Progenitor cell of endocrine pancreas (in vitro differentiated cells): ENCODE results near the gene FKRP. TPM values are rescaled to one million over a fixed set of nuclear protein-coding genes. Genes with fewer than 3 reads are reported as not detected.
A peak's percentile ranks its signal among the peaks of the same experiment; 100 is the strongest.

Experiments
- DNase-seq: peaks from one replicate; pipeline ENCODE4 v3.0.0; 2021; ENCODE audit warnings: low spot score; ENCODE audit not compliant: unreplicated experiment
- H3K27ac Mint-ChIP-seq: 2 replicates; pipeline ENCODE4 v1.8.0; 2021; ENCODE audit warnings: mild to moderate bottlenecking, moderate library complexity, mixed read lengths
- H3K27me3 Mint-ChIP-seq: 2 replicates; pipeline ENCODE4 v1.8.0; 2021; ENCODE audit warnings: mixed read lengths
- H3K36me3 Mint-ChIP-seq: 2 replicates; pipeline ENCODE4 v1.8.0; 2022; ENCODE audit warnings: mixed read lengths; ENCODE audit not compliant: insufficient read depth
- H3K4me1 Mint-ChIP-seq: 2 replicates; pipeline ENCODE4 v1.8.0; 2021; ENCODE audit warnings: low read depth, mixed read lengths
- H3K4me3 Mint-ChIP-seq: 2 replicates; pipeline ENCODE4 v1.8.0; 2021; ENCODE audit warnings: low read depth, mild to moderate bottlenecking, moderate library complexity, mixed read lengths
- H3K9me3 Mint-ChIP-seq: 2 replicates; pipeline ENCODE4 v1.8.0; 2021; ENCODE audit warnings: low read depth, mixed read lengths
- total RNA-seq: library from RNA; stranded (reverse); gene quantifications from 2 replicates; pipeline ENCODE4 v1.2.1, GENCODE V29; 2021
- TF ChIP-seq, protein P1 (sequence below): fragments of 200-600 bp; sonication (generic); IDR thresholded peaks from one replicate; pipeline ENCODE4 v1.5.0; 2021; ENCODE audit warnings: antibody characterized with exemption, mild to moderate bottlenecking; ENCODE audit not compliant: unreplicated experiment

FKRP gene
- total RNA-seq, 1 donor from 2014 or later: 44.1 TPM

DNA sequence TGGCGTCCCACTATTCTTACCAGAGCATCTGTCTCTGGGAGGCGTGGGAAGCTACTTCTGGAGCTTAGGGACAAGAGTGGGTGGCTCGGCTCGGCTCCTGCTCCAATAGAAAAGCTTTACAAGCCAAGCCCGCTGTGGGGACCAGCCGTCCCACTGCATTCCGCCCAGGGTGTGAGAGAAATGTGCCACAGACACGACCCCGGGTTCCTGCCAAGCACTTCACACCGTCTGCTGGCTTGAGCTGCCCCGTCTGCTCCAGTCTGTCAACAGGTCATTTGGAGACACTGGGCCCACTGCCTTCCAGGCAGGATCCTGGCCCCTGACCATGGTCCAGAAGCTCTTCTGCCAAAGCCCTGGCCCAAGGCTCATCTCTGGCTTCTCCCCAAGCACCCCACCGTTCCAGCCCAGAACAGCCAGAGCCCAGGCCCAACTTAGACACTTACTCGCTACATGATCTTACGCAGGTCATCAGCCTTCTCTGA is 6.5 kb upstream of the FKRP start:
- peak overlapping the region; percentile 49 for H3K27ac Mint-ChIP-seq
- no peaks in the 10 kb centered on the region for H3K9me3 Mint-ChIP-seq

DNA sequence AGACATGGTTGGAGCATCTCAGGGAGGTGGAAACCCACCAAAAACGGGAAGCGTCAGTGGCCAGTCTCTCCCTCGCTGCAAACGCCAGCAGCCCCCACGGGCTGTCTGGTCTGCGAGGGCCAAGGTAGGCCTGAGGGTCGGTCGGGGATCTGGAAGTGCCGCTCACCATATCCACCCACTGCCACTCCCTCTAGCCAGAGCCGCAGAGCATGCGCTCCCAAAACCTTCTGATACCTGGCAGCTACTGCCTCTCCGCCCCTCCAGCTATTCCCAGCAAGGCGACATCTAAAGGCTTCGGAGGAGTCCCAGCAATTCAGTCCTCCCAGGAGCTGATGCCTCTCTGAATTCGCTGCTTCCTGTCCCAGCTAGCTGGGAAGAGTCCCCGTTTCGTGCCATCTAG is 4.4 kb upstream of the FKRP start:
- H3K9me3 Mint-ChIP-seq: no peaks in the 10 kb centered on the region
- no peak overlapping the region for H3K27ac Mint-ChIP-seq
- H3K4me3 Mint-ChIP-seq: no peak overlapping the region

More for the DNA sequence above, 6.5 kb upstream of the FKRP start:
- no peak for DNase-seq
- TF ChIP-seq, protein P1, sequence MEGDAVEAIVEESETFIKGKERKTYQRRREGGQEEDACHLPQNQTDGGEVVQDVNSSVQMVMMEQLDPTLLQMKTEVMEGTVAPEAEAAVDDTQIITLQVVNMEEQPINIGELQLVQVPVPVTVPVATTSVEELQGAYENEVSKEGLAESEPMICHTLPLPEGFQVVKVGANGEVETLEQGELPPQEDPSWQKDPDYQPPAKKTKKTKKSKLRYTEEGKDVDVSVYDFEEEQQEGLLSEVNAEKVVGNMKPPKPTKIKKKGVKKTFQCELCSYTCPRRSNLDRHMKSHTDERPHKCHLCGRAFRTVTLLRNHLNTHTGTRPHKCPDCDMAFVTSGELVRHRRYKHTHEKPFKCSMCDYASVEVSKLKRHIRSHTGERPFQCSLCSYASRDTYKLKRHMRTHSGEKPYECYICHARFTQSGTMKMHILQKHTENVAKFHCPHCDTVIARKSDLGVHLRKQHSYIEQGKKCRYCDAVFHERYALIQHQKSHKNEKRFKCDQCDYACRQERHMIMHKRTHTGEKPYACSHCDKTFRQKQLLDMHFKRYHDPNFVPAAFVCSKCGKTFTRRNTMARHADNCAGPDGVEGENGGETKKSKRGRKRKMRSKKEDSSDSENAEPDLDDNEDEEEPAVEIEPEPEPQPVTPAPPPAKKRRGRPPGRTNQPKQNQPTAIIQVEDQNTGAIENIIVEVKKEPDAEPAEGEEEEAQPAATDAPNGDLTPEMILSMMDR: no peak
- H3K27me3 Mint-ChIP-seq: no peaks in the 10 kb centered on the region
- H3K4me1 Mint-ChIP-seq: peaks cover 12% of the 10 kb centered on the region
- peaks cover 4% of the 10 kb centered on the region for H3K36me3 Mint-ChIP-seq
- no peak overlapping the region for H3K4me3 Mint-ChIP-seq

DNA sequence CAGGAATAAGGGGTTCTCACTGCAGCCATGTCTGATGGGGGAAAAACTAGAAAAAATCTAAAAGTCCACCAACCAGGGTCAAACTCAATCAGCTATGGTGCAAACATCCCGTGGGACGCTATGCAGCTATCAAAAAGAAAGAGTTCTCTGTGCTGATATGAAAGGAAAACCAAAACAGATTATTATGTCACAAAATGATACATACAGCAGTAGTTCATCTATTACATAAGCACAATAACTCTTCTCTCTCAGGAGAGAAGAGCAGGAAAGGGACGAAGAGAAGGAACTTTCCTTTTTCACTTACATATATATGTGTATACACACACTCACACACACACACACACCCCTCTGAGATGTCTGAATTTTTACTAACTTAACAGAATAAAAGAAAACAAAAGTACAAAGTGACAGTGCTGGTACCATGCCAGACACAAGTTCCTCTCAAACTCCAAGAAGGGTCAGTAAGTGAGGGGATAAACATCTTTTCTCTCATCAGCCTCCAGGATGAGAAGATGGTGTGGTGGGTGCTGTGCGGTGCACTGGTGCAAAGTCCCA is 2.9 kb upstream of the FKRP start:
- DNase-seq: no peak
- Mint-ChIP-seq H3K27me3 (no peaks in the 10 kb centered on the region), H3K4me3 (no peak overlapping the region), H3K27ac (peak overlapping the region; percentile 47), H3K36me3 (no peaks in the 10 kb centered on the region), H3K9me3 (no peaks in the 10 kb centered on the region), H3K4me1 (peaks cover 16% of the 10 kb centered on the region)
- TF ChIP-seq, protein P1: no peak

More for the DNA sequence above, 4.4 kb upstream of the FKRP start:
- TF ChIP-seq, protein P1: no peak
- H3K4me1 Mint-ChIP-seq: peaks cover 24% of the 10 kb centered on the region
- no peaks in the 10 kb centered on the region for H3K27me3 Mint-ChIP-seq
- no peak for DNase-seq
- peaks cover 4% of the 10 kb centered on the region for H3K36me3 Mint-ChIP-seq

DNA sequence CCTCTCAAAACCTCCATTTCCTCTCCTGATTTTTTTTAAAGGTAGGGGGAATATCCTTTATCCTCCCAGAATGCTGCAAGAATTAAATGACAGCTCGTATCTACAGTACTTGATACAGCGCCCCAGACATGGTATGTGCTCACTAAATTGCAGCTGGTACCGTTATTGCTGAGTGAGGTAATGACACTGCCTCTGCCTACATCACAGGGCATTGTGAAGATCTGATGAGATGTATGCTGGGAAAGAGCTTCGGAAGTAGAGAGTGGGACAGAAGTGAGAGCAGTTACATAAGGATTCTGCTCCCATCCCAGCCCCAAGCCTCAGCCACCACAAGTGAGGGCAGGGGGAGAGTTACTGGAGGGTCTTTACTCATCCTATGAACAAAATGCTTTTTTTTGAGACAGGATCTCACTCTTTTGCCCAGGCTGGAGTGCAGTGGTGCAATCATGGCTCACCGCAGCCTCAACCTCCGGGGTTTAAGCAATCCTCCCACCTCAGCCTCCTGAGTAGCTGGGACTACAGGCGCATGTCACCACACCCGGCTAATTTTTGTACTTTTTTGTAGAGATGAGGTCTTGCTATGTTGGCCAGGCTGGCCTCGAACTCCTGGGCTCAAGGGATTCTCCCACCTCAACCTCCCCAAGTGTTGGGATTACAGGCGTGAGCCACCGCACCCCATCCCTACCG is 1.7 kb upstream of the FKRP start:
- Mint-ChIP-seq H3K27ac (no peak overlapping the region), H3K36me3 (peaks cover 3% of the 10 kb centered on the region), H3K4me3 (peak overlapping the region; percentile 97), H3K27me3 (no peaks in the 10 kb centered on the region), H3K9me3 (no peaks in the 10 kb centered on the region), H3K4me1 (peaks cover 16% of the 10 kb centered on the region)
- TF ChIP-seq, protein P1: no peak
- no peak for DNase-seq

DNA sequence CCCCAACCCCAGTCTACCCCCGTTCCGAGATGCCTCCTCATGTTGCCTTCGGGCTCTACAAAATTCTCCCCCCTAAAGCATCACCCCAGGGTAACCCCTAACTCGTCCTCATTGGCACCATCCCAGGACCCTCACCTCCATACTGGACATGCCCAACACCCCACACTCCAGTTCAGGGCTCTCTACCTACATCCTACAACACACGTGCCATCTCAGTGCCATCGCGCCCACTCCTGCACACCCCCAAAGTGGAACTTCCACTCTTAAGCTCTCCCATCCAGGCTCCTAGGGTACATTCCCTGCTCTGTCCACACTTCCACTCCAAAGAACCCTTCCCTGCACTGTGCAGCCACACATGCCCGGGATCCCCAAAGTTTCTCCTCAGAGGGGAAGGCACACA is 827 bp upstream of the FKRP start:
- no peak for DNase-seq
- Mint-ChIP-seq H3K4me1 (peaks cover 16% of the 10 kb centered on the region), H3K36me3 (peaks cover 4% of the 10 kb centered on the region), H3K27ac (peak overlapping the region; percentile 96), H3K4me3 (peak overlapping the region; percentile 97), H3K9me3 (no peaks in the 10 kb centered on the region), H3K27me3 (no peaks in the 10 kb centered on the region)
- TF ChIP-seq, protein P1: no peak
